ENCODE results near the gene THUMPD3. TPM values are rescaled to one million over a fixed set of nuclear protein-coding genes. Genes with fewer than 3 reads are reported as not detected.

Gene THUMPD3
- total RNA-seq, 1 experiment from 2014 or later = 58.4 TPM

GRCh38 chr3:9415485-9416138, 52.8 kb downstream of the THUMPD3 start:
- Mint-ChIP-seq H3K27ac (peak overlapping the region in 1 of 3 experiments; percentile 82; a peak in 2 of 7 replicates), H3K36me3 (ENCODE audit: insufficient read depth in 1 of 3, low read depth in 3 of 3) (peaks cover 4 to 23% (median 11%) of the 10 kb centered on the region in 3 experiments; a peak in 5 of 7 replicates), H3K4me3 (no peak overlapping the region), H3K4me1 (peaks cover 12 to 14% of the 10 kb centered on the region in 2 experiments), H3K27me3 (ENCODE audit: low read depth) (no peaks in the 10 kb centered on the region), H3K9me3 (no peaks in the 10 kb centered on the region)
- H3K23ac ChIP-seq (ENCODE audit: insufficient read length, low read depth, low read length) = no peak overlapping the region
- H3K9ac ChIP-seq (ENCODE audit: extremely low read depth, insufficient read length, low read length) = no peak overlapping the region
- H4K5ac ChIP-seq (ENCODE audit: insufficient read length, low read depth, low read length) = no peak overlapping the region
- H2BK20ac ChIP-seq (ENCODE audit: low read depth, low read length, poor library complexity, severe bottlenecking) = no peak overlapping the region
- no peak overlapping the region for H3K56ac ChIP-seq (ENCODE audit: insufficient read length, low read depth, low read length)
- no CpG with 5 or more reads among the region's 6 CpGs for WGBS (ENCODE audit: extremely low coverage, insufficient read length, low lambda C conversion rate)
- H2BK5ac ChIP-seq (ENCODE audit: insufficient read length, low read length) = no peak overlapping the region
- H3K79me2 ChIP-seq (ENCODE audit: insufficient read depth, low read length) = peaks cover 62% of the 10 kb centered on the region; the same call in 1 of the 2 replicates
- no peak overlapping the region for H2AFZ ChIP-seq (ENCODE audit: low read length)
- H2BK120ac ChIP-seq (ENCODE audit: low read depth, low read length, poor library complexity, severe bottlenecking) = no peak overlapping the region
- H4K20me1 ChIP-seq (ENCODE audit: control insufficient read depth, insufficient read depth, insufficient read length) = peaks cover 3% of the 10 kb centered on the region
- no peaks in the 10 kb centered on the region for H3K9me3 ChIP-seq (ENCODE audit: control insufficient read depth, low read depth, low read length)
- H3K4me2 ChIP-seq (ENCODE audit: insufficient read depth, insufficient read length, low read length) = no peak overlapping the region
- no peaks in the 10 kb centered on the region; the same call in 1 of the 2 replicates for H3K4me1 ChIP-seq (ENCODE audit: insufficient read depth, low read length)
- H3K4ac ChIP-seq (ENCODE audit: low read depth, low read length) = no peak overlapping the region
- no peak for DNase-seq
- H4K8ac ChIP-seq (replicated peaks; ENCODE audit: insufficient read length, low read depth, low read length) = no peak overlapping the region
- H2AK5ac ChIP-seq (ENCODE audit: insufficient read length, low read length) = no peak overlapping the region
- no peak overlapping the region for H3K14ac ChIP-seq (ENCODE audit: insufficient read depth, low read length)
- no peak overlapping the region for H2BK12ac ChIP-seq (ENCODE audit: insufficient read length, low read depth, low read length)
- H3K27me3 ChIP-seq (ENCODE audit: insufficient read depth, low read length) = no peaks in the 10 kb centered on the region
- TF ChIP-seq CTCF (conservative IDR thresholded peaks at IDR 0.05) = no peak
- H3K18ac ChIP-seq (ENCODE audit: insufficient read length, low read depth, low read length) = no peak overlapping the region
- no peak overlapping the region for H3K27ac ChIP-seq (ENCODE audit: insufficient read length, low read depth, low read length)
- no peak overlapping the region for H2BK15ac ChIP-seq (ENCODE audit: low read depth, low read length)
- no peak overlapping the region for H3T11ph ChIP-seq (ENCODE audit: low read length)
- H3K23me2 ChIP-seq (ENCODE audit: insufficient read length, low read depth, low read length, poor library complexity, severe bottlenecking) = no peaks in the 10 kb centered on the region
- no peak overlapping the region for H4K91ac ChIP-seq (ENCODE audit: insufficient read length, low read depth, low read length)
- H3K79me1 ChIP-seq (ENCODE audit: insufficient read depth, low read depth, low read length, poor library complexity, severe bottlenecking) = no peaks in the 10 kb centered on the region
